ENCODE measurements around the gene OTUD7B. TPM values are rescaled to one million over a fixed set of nuclear protein-coding genes. Genes with fewer than 3 reads are reported as not detected.
A peak's percentile ranks its signal among the peaks of the same experiment; 100 is the strongest.

Gene OTUD7B
- total RNA-seq, 3 donors from 2014 or later = 39.2 to 52.7 (median 49.3) TPM

DNA sequence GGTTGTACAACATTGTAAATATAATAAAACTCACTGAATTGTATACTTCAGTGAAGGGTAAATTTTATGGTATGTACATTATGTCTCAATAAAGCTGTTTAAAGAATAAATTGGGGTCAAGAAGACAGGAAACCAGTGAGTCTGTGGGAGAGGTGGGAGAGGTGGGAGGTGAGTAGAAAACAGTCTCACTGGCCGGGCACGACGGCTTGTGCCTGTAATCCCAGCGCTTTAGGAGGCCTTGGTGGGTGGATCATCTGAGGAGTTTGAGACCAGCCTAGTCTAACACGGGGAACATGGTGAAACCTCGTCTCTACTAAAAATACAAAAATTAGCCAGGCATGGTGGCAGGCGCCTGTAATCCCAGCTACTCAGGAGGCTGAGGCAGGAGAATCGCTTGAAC, 78.1 kb downstream of the OTUD7B start:
- Histone ChIP-seq H3K9me3 (no peaks in the 10 kb centered on the region), H3K4me3 (no peak overlapping the region), H3K36me3 (ENCODE audit: low read depth) (no peaks in the 10 kb centered on the region), H3K4me1 (ENCODE audit: low read depth) (peaks cover 47% of the 10 kb centered on the region)
- intact Hi-C loops (cut with DNase I, micrococcal nuclease) = no loop called here
- ATAC-seq = peak; percentile 46
- no peak for TF ChIP-seq CTCF (IDR thresholded peaks at IDR 0.05)
- DNase-seq = peak in 2 of 3 donors; percentile 58 to 63

DNA sequence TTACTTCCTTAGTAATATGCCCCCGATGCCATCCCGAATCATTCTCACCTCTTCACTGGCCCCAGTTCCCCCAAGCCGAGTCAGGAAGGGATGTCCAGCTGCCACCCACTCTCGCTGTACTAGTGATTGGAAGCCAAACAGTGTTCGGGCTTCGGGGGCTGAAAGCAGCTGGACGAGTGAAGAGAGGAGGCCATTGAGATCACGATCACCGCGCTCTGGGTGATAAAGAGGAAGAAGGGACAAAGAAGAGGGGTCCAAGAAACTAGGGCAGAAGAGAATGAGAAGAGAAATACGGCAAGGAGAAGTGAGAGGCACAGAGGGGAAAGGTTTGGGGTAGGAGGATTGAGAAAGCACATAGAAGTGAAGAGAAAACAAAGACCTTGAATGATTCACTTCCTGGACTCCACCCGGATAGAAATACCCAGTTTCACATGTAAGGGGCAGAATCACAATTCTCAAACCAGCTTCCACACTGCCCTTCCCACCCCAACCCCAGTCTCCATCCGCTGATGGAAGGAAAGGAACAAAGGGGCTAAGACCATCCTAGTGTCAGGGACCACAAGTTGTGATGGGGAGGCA, 79.2 kb downstream of the OTUD7B start:
- intact Hi-C loops (cut with DNase I, micrococcal nuclease) = no loop called here
- no peaks in the 10 kb centered on the region for H3K36me3 ChIP-seq (ENCODE audit: low read depth)
- H3K4me1 ChIP-seq (ENCODE audit: low read depth) = peaks cover 51% of the 10 kb centered on the region
- DNase-seq (no peak), ATAC-seq (no peak)
- TF ChIP-seq CTCF (IDR thresholded peaks at IDR 0.05) = no peak
- H3K4me3 ChIP-seq = no peak overlapping the region
- no peaks in the 10 kb centered on the region for H3K9me3 ChIP-seq

DNA sequence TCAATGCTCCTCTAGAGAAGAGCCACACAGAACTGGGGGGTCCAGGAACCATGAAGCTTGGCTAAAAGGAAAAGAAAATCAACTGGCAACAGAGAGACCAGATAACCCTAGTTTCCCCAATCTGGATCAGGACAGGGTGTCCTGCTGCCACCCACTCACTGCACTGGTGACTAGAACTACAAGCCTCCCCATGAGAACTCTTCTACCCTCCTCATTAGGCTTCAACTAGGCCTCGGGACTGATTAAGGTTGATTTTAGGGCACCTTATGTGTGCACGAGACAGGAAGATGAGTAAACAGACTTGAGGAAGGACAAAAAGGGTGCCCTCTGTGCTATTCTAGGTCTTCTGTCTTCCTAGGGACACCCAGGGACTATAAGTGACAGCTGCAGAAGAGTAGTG, 80.7 kb downstream of the OTUD7B start:
- ATAC-seq (no peak), DNase-seq (no peak)
- intact Hi-C loops (cut with DNase I, micrococcal nuclease) = no loop called here
- no peaks in the 10 kb centered on the region for H3K9me3 ChIP-seq
- peaks cover 55% of the 10 kb centered on the region for H3K4me1 ChIP-seq (ENCODE audit: low read depth)
- no peak for TF ChIP-seq CTCF (IDR thresholded peaks at IDR 0.05)
- H3K36me3 ChIP-seq (ENCODE audit: low read depth) = peaks cover 12% of the 10 kb centered on the region
- no peak overlapping the region for H3K4me3 ChIP-seq

GRCh38 chr1:149928401-149928724, 82.2 kb downstream of the OTUD7B start:
- H3K36me3 ChIP-seq (ENCODE audit: low read depth) = peaks cover 15% of the 10 kb centered on the region
- H3K4me3 ChIP-seq = no peak overlapping the region
- DNase-seq = no peak
- peaks cover 45% of the 10 kb centered on the region for H3K4me1 ChIP-seq (ENCODE audit: low read depth)
- no peak for TF ChIP-seq CTCF (IDR thresholded peaks at IDR 0.05)
- ATAC-seq = no peak
- intact Hi-C loops (cut with DNase I, micrococcal nuclease) = no loop called here
- no peaks in the 10 kb centered on the region for H3K9me3 ChIP-seq

DNA sequence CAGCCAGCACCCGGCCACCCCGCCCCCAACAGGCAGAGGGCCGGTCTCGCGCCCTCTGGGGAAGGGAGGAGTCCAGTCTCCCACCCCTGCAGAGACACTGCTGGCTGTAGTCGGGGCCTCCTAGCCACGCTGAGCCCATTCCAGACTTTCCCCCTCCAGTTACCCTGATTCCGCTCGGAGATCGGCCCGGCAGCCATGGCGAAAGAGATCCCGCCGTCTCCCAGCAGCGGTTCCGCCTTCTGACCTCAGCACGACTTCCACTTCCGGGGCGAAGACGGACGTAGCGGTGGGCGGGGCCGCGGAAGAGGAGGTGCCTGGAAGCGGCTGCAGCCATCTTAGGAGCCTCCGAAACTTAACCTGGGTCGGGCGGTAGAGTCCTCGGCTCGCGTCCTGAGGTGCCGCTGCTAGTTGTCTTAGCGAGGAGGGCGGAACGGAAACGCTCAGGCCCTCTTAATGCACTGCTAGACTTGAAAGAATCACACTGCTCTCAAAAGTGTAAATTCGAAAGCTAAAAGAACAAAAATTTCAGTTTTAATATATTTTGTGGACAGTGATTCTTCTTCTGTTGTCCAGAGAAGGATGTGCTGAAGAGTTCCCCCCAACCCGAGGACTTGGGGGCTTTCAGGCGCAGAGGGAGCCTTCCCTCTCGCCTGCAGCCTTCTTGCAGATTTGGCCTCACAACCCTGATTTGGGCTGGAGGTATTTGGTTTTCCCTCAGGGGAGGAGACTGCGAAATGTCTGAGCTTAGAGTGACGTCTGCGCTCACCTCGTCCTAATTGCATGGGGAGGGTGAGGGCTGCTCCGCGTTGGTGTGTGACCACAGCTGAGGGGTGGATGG, 82.7 kb downstream of the OTUD7B start, which contains the start of gene SF3B4:
TSS of gene SF3B4 (minus strand) at position 241 of the 838 bp plus-strand sequence. CDS start at position 197, 44 bp downstream.
- Histone ChIP-seq H3K4me3 (peak within 1 kb of the TSS; percentile 86), H3K36me3 (ENCODE audit: low read depth) (peaks cover 21% of the 10 kb centered on the region), H3K9me3 (no peaks in the 10 kb centered on the region), H3K4me1 (ENCODE audit: low read depth) (peaks cover 40% of the 10 kb centered on the region)
- intact Hi-C loops (cut with DNase I, micrococcal nuclease) = no loop called here
- ATAC-seq (peak; percentile 95), DNase-seq (peak; percentile 97 to 98 (median 97))
- TF ChIP-seq CTCF (IDR thresholded peaks at IDR 0.05) = no peak
